GM18520 (cell line): ENCODE measurements around the gene MTERF4.

Source experiments
- ATAC-seq: cut with Tn5 transposase; IDR thresholded peaks from one replicate; pipeline ENCODE4 v1.9.1; 2021; ENCODE audit not compliant: unreplicated experiment

Gene MTERF4

DNA sequence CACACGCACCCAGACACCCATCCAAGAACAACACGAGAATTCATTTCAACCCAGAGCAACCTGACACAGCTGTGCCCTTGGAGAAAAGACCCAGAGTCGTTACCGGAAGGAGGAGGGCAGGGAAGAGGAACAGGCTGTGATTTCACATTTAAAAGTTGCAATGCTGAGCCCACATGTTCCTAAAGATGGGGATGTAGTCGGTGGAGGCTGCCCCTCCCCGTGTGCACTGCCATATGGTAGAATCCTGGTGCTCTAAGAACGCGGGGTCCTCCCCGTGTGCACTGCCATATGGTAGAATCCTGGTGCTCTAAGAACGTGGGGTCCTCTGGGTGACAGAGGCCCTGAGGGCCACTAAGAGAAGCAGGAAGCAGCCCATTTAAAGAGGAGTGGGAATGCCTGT lies 10.9 kb downstream of the MTERF4 start:
- no peak for ATAC-seq

DNA sequence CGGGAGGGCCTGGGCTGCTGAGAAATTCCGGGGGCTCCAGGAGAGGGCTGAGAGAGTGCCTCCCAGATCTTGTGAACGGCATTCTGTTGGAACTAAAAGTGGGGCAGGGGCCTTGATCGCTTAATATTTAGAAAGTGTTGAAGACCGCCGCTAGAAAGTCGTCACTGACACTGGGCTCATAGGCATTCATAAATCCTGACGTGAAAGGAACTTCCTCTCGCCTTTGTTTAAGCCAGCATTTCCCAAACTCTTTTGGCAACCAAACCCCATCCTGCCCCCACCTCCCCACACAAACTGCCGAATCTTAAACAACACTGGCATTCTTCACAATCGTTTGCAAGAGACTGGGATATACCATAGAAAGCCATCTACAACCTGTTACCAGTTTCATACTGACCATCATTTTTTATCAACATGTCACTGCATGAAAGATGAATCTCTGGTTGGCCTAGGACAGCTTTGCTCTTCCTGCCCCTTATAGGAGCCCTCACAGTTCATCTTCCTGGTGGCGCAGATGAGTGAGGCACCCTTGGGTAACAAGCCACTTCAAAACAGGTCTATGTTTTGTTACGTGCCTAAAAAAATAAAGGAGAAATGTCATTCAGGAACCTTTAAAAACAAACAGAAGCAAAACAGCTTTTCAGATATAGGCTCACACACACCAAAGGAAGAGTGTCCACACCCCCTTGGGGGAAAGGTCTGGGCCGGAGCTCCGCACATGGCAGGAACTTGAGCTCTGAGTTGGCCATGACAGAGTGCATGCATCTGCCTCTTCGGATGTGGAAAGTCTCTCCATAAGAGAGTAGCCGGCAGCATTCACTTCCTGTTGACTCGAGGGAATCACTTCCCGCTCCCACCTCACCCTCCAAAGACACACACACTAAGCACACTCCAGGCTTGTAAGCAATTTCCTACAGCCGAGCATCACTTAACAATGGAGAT lies 13.0 kb downstream of the MTERF4 start:
- no peak for ATAC-seq

DNA sequence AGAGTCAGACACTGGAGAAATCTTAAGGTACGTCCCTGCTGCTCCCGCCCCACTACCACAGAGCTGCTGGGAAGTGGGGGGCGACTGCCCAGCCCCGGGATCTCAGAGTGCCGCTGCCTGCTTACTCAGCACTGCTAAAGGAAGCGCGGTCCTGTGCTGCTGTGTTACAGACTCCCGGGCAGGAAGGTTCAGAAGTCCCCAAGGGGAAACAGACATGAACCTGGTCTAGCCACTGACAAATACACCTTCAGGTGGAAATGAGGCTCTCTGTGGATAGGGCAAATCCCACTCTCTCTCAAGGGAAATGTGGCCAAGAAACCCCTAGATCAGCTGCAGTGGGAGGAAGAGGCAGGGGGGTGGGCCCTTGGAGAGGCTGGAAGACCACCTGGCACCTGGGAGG lies 13.7 kb downstream of the MTERF4 start:
- ATAC-seq, result no peak

DNA sequence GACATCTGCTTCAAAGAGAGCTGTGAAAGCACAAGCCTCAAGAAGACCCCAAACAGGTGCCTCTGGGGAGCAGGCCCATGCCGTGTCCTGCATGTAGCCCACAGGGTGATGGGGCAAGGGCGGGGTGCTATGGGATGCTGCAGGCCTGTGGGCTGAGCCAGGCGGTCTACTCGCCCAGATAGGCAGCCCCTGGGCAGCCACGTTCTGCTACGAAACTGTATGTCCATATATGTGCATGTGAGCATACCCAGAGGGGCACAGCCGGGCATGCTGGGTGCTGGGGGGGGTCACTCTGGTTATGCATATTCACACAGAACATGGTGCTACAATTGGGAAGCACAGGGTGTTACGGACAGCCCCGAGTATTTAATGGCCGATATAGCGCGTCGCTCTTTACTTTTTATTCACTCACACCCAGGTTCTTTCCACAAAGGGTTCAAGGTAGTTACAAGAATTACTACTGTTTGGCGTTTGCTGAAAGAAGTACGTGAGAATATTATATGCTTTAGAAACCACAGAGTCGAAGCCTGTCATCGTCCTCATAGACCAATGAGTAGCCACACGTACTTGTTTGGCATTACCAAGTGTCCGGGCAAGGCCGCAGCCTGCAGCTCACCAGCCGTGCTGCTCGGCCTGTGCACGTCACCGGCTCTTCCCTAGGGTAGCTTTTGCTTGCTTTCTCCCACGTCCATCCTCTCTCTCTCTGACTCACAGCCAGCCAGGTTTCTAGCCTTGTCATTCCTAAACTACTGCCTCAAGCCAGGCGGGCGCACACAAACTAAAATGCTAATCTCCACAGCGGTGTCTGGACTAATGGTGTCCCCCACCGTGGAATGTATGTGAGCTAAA lies 14.4 kb downstream of the MTERF4 start:
- peak; percentile 72 for ATAC-seq

DNA sequence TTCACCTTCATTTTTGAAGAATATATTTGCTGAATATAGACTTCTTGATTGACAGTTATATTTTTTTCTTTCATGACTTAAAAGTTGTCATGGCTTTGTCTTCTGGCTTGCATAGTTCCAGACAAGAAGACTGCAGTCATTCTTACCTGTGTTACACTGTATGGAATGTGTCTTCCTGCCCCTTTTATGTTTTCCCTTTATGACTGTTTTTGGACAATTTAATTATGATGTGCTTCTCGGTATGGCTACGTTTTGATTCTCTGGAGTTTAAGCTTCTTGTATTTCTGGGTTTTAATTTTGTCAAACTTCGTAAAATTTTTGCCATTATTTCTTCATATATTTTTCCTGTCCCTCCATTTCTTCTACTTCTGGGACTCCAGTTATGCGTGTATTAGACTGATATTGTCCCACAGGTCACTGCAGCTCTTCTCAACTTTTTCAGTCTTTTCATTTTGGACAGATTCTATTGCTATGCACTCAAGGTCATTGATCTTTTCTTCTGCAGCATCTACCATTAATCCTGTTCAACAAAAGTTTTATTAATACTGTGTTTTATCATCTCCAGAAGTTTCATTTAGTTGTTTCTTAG lies 17.1 kb downstream of the MTERF4 start:
- ATAC-seq, result no peak

DNA sequence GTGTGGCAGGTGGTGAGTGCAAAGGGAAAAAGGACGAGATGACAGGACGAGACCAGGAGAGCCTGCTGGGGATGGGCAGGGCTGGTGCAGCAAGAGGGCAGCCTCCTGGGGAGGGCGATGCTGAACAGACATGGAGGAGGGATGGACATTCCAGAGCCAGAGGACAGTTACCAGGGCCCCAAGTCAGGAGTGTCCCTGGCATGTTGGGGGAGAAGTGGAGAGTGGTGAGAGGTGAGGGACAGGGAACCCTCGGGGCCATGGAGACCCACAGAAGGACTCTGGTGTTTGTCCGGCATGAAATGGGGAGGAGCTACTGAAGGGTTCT lies 19.0 kb downstream of the MTERF4 start:
- no peak for ATAC-seq

DNA sequence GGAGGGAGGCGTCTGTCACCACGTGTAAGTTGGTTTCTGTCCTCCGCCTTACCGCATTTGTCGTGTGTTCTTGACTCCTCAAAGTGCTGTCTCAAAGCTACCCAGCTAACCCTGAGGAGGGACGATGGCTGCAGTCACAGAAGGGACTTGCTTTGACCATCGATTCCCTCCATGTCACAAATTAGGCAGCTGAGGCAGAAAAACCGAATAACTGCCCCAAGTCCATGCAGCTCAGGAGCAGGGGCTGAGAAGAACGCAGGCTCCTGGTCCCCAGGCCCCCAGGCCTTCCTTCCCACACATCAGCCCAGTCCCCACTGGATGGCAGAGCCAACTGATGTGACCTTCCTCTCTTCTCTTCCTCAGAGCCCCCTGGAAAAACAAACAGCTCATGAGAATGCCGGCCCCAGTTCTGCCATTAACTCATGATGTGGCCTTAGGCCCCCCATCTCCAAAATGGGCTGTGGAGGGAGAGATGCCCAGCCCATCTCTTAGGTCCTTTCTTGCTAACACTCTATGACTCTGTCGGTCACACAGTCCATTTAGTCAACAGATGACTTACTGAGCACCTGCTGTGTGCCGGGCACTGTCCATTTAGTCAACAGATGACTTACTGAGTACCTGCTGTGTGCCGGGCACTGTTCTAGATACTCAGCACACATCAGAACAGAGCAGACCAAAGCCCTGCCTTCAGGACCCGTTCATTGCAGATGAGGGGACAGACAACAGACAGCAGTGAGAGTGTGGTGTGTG lies 19.6 kb downstream of the MTERF4 start:
- ATAC-seq, result no peak

DNA sequence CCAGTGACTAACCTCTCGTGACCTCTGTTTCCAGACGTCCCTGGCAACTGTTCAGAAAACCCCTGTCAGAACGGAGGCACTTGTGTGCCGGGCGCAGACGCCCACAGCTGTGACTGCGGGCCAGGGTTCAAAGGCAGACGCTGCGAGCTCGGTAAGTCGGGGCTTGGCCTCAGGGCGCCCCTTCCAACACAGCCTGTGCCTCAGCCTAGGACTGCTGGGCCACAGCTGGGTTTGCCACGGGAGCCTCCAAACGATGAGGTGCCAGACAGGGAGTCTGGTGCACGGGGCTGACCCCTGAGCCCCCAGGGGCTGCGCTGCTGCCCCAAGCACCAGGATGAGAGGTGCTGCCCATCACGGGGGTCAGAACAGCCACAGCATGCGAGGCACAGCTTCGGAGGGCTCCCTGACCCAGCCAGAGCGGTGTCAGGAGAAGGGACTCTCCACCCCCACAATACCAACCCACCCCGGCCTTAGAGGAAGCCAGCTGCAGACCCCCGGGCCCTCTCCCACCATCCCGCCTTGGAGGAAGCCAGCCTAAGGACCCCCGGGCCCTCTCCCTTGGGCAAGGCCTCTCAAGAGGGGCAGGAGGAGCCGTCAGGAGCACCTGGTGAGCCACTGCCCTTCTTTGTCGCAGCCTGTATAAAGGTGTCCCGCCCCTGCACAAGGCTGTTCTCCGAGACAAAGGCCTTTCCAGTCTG lies 20.3 kb downstream of the MTERF4 start:
- ATAC-seq, result no peak

DNA sequence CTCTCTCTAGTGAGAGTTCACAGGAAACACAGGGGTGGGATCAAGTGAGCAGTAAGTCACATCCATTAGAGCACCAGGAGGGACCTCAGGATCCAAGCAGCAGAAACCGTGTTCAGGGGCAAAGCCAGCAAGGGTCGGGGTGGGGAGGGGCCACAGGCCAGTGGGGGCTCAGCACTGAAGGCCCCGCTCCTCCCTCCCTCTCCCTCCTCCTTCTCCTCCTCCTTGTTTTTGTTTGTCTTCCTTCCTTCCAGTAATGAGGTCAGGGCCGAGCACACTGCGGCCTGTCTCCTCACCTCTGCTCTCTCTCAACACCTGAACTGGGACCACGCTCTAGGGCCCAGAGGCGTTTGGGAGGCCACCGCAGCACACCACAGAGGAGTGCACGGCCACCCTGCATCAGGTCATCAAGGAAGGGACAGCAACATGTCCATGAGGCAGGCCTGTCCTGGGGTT lies 20.9 kb downstream of the MTERF4 start:
- ATAC-seq, result no peak

DNA sequence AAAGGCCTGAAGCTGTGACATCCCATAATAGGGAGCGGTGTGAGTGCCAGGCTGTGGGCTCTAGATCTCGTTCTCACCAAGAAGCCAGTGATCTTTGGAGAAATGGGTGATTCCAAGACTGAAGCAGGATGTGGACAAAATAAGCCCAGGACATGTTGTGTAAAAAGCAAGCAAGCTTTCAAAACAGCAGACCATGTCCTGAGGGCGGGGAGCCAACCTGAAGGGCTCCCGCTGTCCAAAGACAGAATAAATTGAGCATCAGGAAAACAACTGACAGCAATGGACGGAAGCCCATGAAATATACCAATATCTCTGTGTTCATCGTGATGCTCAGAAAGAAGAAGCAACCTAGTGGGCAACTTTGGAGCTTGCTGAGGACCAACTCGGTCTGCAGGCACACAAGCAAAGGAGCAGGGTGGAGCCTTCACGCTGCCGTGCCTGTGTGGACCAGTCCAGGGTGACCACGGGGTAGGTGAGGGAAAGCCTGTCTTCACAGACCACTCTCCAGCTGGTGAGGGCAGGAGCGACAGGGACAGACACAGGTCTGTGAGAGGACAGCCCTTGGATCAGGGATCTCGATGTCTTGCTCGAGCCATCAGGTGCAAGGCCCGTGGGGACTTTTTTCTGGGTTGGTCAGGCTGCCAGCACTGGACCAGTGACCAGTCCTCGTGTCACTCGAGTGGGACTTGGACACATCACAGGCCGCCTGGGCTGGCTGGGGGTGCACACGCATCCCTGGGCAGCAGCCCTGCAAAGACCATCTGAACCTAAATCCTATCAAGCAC lies 21.5 kb downstream of the MTERF4 start:
- no peak for ATAC-seq

DNA sequence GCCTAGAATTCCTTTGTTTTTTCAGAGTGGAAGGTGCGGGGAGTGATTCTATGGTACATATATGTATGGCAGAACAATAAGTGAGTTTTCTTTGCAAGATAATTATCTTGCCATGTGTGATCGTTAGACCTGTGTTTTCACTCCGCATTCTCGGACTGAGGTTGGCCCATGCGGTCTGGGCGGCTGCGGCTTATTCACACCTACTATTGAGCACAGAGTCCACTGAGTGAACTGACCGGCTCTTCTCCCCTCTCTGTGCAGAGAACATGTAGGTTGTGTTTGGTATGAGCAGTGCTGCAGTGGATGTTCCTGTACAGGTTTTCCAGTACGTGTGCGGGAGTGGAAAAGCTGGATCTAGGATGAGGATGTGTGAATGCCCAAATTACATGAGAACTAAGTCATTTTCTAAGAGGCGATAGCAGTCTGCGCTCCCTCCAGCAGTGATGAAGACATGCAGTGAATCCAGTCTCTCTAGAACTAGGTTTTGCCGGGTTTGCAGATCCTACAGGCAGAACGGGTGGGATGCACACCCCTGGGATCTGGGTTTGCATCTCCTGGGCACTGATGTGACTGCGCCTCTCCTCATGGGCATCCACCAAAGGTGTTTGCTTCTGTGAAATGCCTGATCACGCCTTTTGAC lies 27.1 kb downstream of the MTERF4 start:
- no peak for ATAC-seq

DNA sequence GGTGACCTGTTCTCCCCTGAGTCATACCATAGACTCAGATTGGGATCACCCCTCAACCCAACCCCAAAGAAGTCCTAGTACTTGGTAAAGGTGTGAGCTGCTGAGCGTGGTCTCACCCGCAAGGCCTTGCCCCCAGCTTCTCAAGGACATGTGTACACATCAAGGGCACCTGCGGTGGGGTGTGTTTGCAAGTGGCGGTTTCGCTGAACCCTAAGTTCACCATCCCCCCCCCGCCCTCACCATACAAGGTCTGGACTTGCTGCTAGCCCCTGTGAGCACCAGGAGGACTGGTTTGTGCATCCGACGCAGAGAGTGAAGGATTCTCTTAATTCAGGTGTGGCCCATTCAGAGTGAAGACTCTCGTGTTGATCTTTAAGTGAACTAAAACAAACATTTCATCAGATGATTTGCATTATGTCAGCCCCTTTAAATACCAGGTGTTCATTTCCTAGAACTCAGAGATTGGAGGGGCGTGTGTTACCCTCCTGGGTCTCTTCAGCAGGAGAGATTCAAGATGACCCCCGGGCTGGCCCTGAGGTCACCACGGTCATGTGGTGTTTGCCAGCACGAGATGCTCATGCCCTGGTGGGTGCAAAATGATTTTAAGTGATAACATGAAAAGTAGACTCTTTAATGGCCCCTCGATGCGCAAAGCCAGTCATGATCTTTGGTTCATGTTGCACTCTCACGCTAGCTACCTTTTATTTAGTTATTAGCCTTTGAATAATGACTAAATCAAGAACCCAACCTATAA lies 27.8 kb downstream of the MTERF4 start:
- ATAC-seq, result no peak

DNA sequence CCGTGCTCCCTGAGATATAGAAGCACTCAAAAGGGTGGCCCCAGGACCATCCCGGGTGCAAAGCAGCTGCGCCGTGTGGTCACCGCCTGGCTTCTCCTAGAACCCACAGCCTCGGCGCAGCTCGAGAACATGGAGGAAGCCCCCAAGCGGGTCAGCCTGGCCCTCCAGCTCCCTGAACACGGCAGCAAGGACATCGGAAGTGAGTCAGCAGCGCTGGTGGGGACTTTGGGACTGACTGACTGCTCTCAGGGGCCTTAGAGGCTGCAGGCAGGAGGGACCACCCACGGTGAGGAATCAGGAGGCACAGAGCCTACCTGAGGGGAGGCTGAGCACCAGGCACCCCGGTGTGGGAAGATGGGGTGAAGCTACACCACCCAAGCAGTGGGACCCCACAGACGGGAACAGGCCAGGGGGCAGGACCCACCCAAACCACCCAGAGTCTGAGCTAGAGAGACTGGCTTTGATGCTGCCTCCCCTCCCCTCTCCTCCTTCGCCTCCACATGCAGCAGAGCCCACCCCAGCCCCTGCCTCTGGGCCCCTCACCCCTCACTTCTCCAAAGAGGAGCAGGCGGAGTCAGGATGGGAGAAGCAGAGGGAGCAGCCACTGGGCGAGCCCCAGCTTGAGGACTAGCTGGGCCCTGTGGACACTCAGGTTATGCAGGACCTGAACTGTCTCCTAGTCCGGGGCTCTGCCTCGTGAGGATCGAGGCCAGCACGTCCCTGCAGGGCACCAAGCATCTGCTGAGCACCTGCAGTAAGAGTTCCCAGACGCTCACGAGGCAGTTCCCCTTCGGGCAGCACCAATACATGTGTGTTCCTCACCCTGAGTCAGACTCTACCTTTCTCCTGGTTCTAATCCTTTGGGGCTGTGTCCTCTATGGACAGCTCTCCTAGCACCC lies 28.7 kb downstream of the MTERF4 start:
- ATAC-seq, result no peak

DNA sequence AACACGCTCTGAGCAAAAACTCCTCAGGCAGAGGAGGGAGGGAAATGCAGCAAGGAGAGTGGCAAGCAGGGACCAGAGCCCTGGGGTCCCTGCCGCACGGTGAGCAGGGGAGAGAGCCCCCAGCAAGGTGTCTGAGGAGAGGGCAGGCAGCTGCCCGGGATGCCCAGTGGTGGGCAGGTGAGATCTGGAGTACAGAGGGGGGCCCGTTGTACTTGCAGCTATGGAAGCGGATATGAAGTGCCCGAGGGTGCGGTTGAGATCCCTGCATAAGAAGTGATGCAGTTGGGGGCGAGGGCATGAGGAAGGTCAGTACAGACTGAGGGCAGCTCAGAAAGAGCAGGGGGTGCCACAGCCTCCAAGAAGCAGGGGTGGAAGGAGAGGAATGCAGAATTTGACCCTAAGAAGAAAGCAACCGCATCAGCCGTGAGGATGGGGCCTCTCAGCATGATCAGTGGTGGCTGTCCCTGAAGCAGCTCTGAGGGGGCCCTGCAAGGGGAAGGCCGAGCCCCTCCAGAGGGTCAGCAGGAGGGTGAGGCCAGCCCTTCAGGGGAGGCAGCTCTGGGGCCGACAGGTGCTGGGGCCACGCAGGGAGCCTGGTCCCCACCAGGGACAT lies 29.4 kb downstream of the MTERF4 start:
- ATAC-seq, result no peak

DNA sequence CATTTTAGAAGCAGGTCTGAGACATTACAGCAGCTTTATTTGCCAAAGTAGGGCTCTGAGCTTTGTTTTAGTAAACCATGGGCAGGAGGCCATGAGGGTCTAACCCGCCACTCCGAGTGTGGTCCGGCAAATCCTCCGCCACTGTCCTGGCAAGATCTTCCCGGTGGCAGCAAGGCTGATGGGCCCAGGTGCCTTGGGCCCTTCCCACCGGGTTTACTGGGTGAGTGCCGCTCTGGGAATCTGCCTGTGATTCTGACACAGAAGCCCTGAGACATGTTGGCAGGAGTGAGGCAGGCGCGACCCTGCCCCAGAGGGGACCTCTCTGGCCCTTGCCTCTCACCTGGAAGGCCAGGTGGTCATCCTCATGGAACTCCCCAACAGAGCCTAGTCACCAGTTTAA lies 29.9 kb downstream of the MTERF4 start:
- no peak for ATAC-seq

DNA sequence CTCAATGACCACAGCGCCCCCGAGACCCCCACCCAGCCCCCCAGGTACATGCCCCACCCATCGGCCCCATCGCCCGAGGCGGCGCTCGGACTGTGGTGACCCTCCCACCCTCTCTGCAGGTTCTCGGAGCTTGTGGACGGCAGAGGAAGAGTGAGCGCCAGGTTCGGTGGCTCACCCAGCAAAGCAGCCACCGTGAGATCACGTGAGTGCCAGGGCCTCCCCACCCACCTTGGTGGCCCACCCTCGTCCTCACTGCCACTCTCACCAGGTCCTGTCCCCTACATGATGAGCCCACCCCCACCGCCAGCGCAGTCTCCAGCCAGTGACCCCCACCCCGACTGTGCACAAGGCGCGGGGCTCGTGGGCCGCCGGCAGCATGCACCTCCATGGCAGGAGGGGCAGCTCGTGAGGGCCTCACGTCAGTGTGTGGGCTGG lies 30.4 kb downstream of the MTERF4 start:
- ATAC-seq, result no peak
